Measurements from ENCODE around the gene RNU7-1. TPM values are rescaled to one million over a fixed set of nuclear protein-coding genes. Genes with fewer than 3 reads are reported as not detected.

RNU7-1 gene
- total RNA-seq, 3 donors from 2014 or later: not detected

GRCh38 chr12:6936194-6936635, 7.4 kb upstream of the RNU7-1 start:
- TF ChIP-seq CTCF (IDR thresholded peaks at IDR 0.05) (no peak), POLR2AphosphoS5 (IDR thresholded peaks at IDR 0.05) (no peak)
- no peaks in the 10 kb centered on the region for H3K9me3 ChIP-seq
- intact Hi-C loops (cut with DNase I; ENCODE audit: low total_unique reads): no loop called here
- H3K4me3 ChIP-seq: no peak overlapping the region
- peak overlapping the region; percentile 96 to 99 for H3K27ac ChIP-seq
- no peak for DNase-seq (ENCODE audit: low spot score in 2 of 2)
- H3K4me1 ChIP-seq: peaks cover 8 to 42% of the 10 kb centered on the region in 2 donors
- no peaks in the 10 kb centered on the region for H3K27me3 ChIP-seq
- no peaks in the 10 kb centered on the region for H3K36me3 ChIP-seq

DNA sequence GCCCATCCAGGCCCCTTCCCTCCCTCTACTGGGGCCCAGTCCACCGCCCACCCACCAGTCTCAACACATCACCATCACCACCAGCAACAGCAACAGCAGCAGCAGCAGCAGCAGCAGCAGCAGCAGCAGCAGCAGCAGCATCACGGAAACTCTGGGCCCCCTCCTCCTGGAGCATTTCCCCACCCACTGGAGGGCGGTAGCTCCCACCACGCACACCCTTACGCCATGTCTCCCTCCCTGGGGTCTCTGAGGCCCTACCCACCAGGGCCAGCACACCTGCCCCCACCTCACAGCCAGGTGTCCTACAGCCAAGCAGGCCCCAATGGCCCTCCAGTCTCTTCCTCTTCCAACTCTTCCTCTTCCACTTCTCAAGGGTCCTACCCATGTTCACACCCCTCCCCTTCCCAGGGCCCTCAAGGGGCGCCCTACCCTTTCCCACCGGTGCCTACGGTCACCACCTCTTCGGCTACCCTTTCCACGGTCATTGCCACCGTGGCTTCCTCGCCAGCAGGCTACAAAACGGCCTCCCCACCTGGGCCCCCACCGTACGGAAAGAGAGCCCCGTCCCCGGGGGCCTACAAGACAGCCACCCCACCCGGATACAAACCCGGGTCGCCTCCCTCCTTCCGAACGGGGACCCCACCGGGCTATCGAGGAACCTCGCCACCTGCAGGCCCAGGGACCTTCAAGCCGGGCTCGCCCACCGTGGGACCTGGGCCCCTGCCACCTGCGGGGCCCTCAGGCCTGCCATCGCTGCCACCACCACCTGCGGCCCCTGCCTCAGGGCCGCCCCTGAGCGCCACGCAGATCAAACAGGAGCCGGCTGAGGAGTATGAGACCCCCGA, 6.8 kb upstream of the RNU7-1 start:
- TF ChIP-seq POLR2A (IDR thresholded peaks at IDR 0.05): no peak
- TF ChIP-seq POLR2AphosphoS5 (IDR thresholded peaks at IDR 0.05): no peak
- no peak for TF ChIP-seq CTCF (IDR thresholded peaks at IDR 0.05)
- peaks cover 8 to 42% of the 10 kb centered on the region in 2 donors for H3K4me1 ChIP-seq
- intact Hi-C loops (cut with DNase I; ENCODE audit: low total_unique reads): no loop called here
- H3K27ac ChIP-seq: peak overlapping the region; percentile 96 to 99
- H3K4me3 ChIP-seq: peak overlapping the region; percentile 60 to 69 (median 62)
- no peaks in the 10 kb centered on the region for H3K27me3 ChIP-seq
- no peaks in the 10 kb centered on the region for H3K36me3 ChIP-seq
- no peak for DNase-seq (ENCODE audit: low spot score in 2 of 2)
- no peaks in the 10 kb centered on the region for H3K9me3 ChIP-seq

DNA sequence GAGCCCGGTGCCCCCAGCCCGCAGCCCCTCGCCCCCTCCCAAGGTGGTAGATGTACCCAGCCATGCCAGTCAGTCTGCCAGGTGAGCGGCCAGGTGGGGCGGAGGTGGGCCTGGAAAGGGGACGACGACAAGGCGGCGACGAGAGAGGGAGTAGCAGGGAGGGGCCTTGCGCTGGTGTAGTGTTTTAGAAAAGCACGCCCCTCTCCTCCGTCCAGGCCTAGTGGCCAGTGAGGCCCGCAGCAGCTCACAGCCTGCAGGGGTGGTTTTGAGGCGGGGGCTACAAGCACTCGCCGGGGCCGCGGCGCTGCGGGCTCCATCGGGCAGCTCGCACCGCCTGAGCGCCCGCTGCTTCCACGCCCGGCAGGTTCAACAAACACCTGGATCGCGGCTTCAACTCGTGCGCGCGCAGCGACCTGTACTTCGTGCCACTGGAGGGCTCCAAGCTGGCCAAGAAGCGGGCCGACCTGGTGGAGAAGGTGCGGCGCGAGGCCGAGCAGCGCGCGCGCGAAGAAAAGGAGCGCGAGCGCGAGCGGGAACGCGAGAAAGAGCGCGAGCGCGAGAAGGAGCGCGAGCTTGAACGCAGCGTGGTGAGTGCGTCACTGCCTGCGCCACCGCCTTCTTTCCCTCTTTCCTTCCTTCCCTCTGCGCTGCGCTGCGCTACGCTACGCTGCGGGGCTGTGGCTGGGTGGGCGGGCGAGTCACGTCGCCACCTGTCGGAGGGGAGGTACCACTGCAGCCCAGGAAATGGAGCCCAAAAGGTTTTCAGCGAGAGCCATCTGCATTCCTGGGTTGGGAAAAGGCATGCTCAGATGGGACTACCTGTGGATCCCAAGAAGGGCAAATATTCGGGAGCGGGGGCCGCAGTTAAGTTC, 5.9 kb upstream of the RNU7-1 start:
- no peaks in the 10 kb centered on the region for H3K9me3 ChIP-seq
- peaks cover 11 to 34% of the 10 kb centered on the region in 2 donors for H3K4me1 ChIP-seq
- intact Hi-C loops (cut with DNase I; ENCODE audit: low total_unique reads): no loop called here
- no peaks in the 10 kb centered on the region for H3K36me3 ChIP-seq
- H3K27ac ChIP-seq: peak overlapping the region; percentile 96 to 99
- peak; percentile 96 to 97 (median 96) for TF ChIP-seq CTCF (IDR thresholded peaks at IDR 0.05)
- peak; percentile 54 for TF ChIP-seq POLR2A (IDR thresholded peaks at IDR 0.05)
- TF ChIP-seq POLR2AphosphoS5 (IDR thresholded peaks at IDR 0.05): peak; percentile 96 to 99 (median 97)
- no peaks in the 10 kb centered on the region for H3K27me3 ChIP-seq
- DNase-seq (ENCODE audit: low spot score in 2 of 2): peak; percentile 92 to 95
- H3K4me3 ChIP-seq: peak overlapping the region; percentile 60 to 69 (median 62)

DNA sequence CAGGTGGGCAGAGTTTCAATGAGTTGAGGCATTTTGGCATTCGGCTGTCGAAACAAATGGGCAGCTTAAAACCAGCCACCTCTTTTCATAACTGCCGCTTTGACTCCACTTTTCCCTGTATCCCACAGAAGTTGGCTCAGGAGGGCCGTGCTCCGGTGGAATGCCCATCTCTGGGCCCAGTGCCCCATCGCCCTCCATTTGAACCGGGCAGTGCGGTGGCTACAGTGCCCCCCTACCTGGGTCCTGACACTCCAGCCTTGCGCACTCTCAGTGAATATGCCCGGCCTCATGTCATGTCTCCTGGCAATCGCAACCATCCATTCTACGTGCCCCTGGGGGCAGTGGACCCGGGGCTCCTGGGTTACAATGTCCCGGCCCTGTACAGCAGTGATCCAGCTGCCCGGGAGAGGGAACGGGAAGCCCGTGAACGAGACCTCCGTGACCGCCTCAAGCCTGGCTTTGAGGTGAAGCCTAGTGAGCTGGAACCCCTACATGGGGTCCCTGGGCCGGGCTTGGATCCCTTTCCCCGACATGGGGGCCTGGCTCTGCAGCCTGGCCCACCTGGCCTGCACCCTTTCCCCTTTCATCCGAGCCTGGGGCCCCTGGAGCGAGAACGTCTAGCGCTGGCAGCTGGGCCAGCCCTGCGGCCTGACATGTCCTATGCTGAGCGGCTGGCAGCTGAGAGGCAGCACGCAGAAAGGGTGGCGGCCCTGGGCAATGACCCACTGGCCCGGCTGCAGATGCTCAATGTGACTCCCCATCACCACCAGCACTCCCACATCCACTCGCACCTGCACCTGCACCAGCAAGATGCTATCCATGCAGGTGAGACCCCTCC, 5.0 kb upstream of the RNU7-1 start:
- Histone ChIP-seq H3K27me3 (no peaks in the 10 kb centered on the region), H3K36me3 (no peaks in the 10 kb centered on the region), H3K4me3 (peak overlapping the region; percentile 60 to 69 (median 62)), H3K4me1 (peaks cover 15 to 27% of the 10 kb centered on the region in 2 donors), H3K9me3 (no peaks in the 10 kb centered on the region), H3K27ac (peak overlapping the region; percentile 96 to 99)
- no peak for DNase-seq (ENCODE audit: low spot score in 2 of 2)
- no peak for TF ChIP-seq POLR2A (IDR thresholded peaks at IDR 0.05)
- peak in 1 of 3 donors; percentile 7 for TF ChIP-seq POLR2AphosphoS5 (IDR thresholded peaks at IDR 0.05)
- intact Hi-C loops (cut with DNase I; ENCODE audit: low total_unique reads): no loop called here

GRCh38 chr12:6939191-6939540, 4.5 kb upstream of the RNU7-1 start:
- TF ChIP-seq POLR2A (IDR thresholded peaks at IDR 0.05) (no peak), POLR2AphosphoS5 (IDR thresholded peaks at IDR 0.05) (peak in 1 of 3 donors; percentile 15)
- DNase-seq (ENCODE audit: low spot score in 2 of 2): no peak
- H3K4me1 ChIP-seq: peaks cover 15 to 21% of the 10 kb centered on the region in 2 donors
- no peaks in the 10 kb centered on the region for H3K27me3 ChIP-seq
- H3K27ac ChIP-seq: peak overlapping the region; percentile 96 to 99
- H3K9me3 ChIP-seq: no peaks in the 10 kb centered on the region
- H3K36me3 ChIP-seq: no peaks in the 10 kb centered on the region
- H3K4me3 ChIP-seq: no peak overlapping the region
- intact Hi-C loops (cut with DNase I; ENCODE audit: low total_unique reads): no loop called here

Data from breast epithelium (tissue), 4 donors.